Neural cell (in vitro differentiated cells): ENCODE data around the gene NKAIN2. TPM values are rescaled to one million over a fixed set of nuclear protein-coding genes. Genes with fewer than 3 reads are reported as not detected.

Experiments
- H2AFZ ChIP-seq: fragments of 200-600, 300-800 bp; sonication (generic), shearing (Covaris generic); 2 replicates; pipeline ENCODE4 v1.6.0; 2014; ENCODE audit warnings: low read depth, mild to moderate bottlenecking, antibody characterized with exemption, low read length, moderate library complexity
- H3F3A ChIP-seq: fragments of 200-600 bp; shearing (Covaris generic); 2 replicates; pipeline ENCODE4 v1.6.1; 2016; ENCODE audit warnings: mild to moderate bottlenecking, moderate library complexity, mixed read lengths, antibody characterized with exemption, low read length; ENCODE audit not compliant: insufficient read depth, poor library complexity, severe bottlenecking
- H3K27ac ChIP-seq: fragments of 200-600, 300-800 bp; sonication (generic), shearing (Covaris generic); 2 replicates; pipeline ENCODE4 v1.5.1; 2014; ENCODE audit warnings: mild to moderate bottlenecking, low read length, moderate library complexity
- H3K27me3 ChIP-seq: fragments of 300-800, 200-600 bp; sonication (generic), shearing (Covaris generic); 2 replicates; pipeline ENCODE4 v1.6.0; 2014; ENCODE audit warnings: mild to moderate bottlenecking, low read depth, low read length, moderate library complexity; ENCODE audit not compliant: insufficient read depth
- H3K36me3 ChIP-seq: fragments of 300-800, 200-600 bp; sonication (generic), shearing (Covaris generic); 2 replicates; pipeline ENCODE4 v1.5.1; 2014; ENCODE audit warnings: mild to moderate bottlenecking, antibody characterized with exemption, low read length, moderate library complexity; ENCODE audit not compliant: insufficient read depth
- H3K4me2 ChIP-seq: fragments of 300-800, 200-600 bp; sonication (generic), shearing (Covaris generic); 2 replicates; pipeline ENCODE4 v1.6.0; 2014; ENCODE audit warnings: mild to moderate bottlenecking, low read length
- H3K4me3 ChIP-seq: fragments of 300-800, 200-600 bp; sonication (generic), shearing (Covaris generic); 2 replicates; pipeline ENCODE4 v1.5.1; 2014; ENCODE audit warnings: mild to moderate bottlenecking, low read length, moderate library complexity
- H3K79me2 ChIP-seq: fragments of 200-600 bp; shearing (Covaris generic); replicated peaks from 2 replicates; pipeline ENCODE4 v1.6.0; 2014; ENCODE audit warnings: mild to moderate bottlenecking, low read length, moderate library complexity; ENCODE audit not compliant: insufficient read depth
- H3K9ac ChIP-seq: fragments of 300-800, 200-600 bp; sonication (generic), shearing (Covaris generic); 2 replicates; pipeline ENCODE4 v1.6.1; 2016; ENCODE audit warnings: mild to moderate bottlenecking, low read length, mixed read lengths
- H3K9me2 ChIP-seq: fragments of 200-600 bp; shearing (Covaris generic); 2 replicates; pipeline ENCODE4 v1.6.1; 2016; ENCODE audit warnings: mild to moderate bottlenecking, low read length, mixed read lengths; ENCODE audit not compliant: insufficient read depth
- H3K9me3 ChIP-seq: fragments of 200-600, 300-800 bp; sonication (generic), shearing (Covaris generic); 2 replicates; pipeline ENCODE4 v1.6.1; 2016; ENCODE audit warnings: mild to moderate bottlenecking, mixed run types, low read length, moderate library complexity, mixed read lengths
- H4K20me1 ChIP-seq: fragments of 200-600 bp; shearing (Covaris generic); 2 replicates; pipeline ENCODE4 v1.6.1; 2016; ENCODE audit warnings: mild to moderate bottlenecking, mixed run types; ENCODE audit not compliant: insufficient read depth
- EP300 ChIP-seq: fragments of 450-650 bp; conservative IDR thresholded peaks from 2 replicates; pipeline ENCODE4 v1.6.1; 2014; ENCODE audit warnings: antibody characterized with exemption, mild to moderate bottlenecking, moderate library complexity; ENCODE audit not compliant: poor library complexity, severe bottlenecking
- EZH2 ChIP-seq: fragments of 200-600, 300-800 bp; shearing (Covaris generic), sonication (generic); IDR thresholded peaks from 2 replicates; pipeline ENCODE4 v1.6.1; 2014; ENCODE audit warnings: antibody characterized with exemption, low read length, borderline replicate concordance, mild to moderate bottlenecking; ENCODE audit not compliant: insufficient read depth, poor library complexity, severe bottlenecking
- MXI1 ChIP-seq: fragments of 450-650 bp; conservative IDR thresholded peaks from 2 replicates; pipeline ENCODE4 v1.6.1; 2014; ENCODE audit warnings: antibody characterized with exemption, mild to moderate bottlenecking; ENCODE audit not compliant: poor library complexity, severe bottlenecking
- POLR2AphosphoS5 ChIP-seq: IDR thresholded peaks from 2 replicates; pipeline ENCODE4 v1.6.1; 2012
- RAD21 ChIP-seq: fragments of 450-650 bp; conservative IDR thresholded peaks from 2 replicates; pipeline ENCODE4 v1.6.1; 2014; ENCODE audit warnings: antibody characterized with exemption, mild to moderate bottlenecking, moderate library complexity
- SMC3 ChIP-seq: fragments of 450-650 bp; conservative IDR thresholded peaks from 2 replicates; pipeline ENCODE4 v1.6.1; 2014; ENCODE audit warnings: antibody characterized with exemption, mild to moderate bottlenecking, moderate library complexity; ENCODE audit not compliant: poor library complexity
- TAF1 ChIP-seq: IDR thresholded peaks from 2 replicates; pipeline ENCODE4 v1.6.1; 2012; ENCODE audit warnings: low read depth
- polyA plus RNA-seq: library from polyadenylated mRNA; depleted of rRNA; stranded (reverse); fragments of >200 nt; gene quantifications from 2 replicates; pipeline ENCODE4 v1.2.3, GENCODE V29; 2014
- TF ChIP-seq, protein P1 (sequence below): IDR thresholded peaks from 2 replicates; pipeline ENCODE4 v1.6.1; 2012; ENCODE audit warnings: borderline replicate concordance
- TF ChIP-seq, protein P2 (sequence below): fragments of 450-650 bp; IDR thresholded peaks from 2 replicates; pipeline ENCODE4 v1.5.1; 2014; ENCODE audit warnings: antibody characterized with exemption, mild to moderate bottlenecking, moderate library complexity; ENCODE audit not compliant: poor library complexity, severe bottlenecking

The NKAIN2 gene
- polyA plus RNA-seq, 1 donor from 2014 or later, result 23.2 TPM

DNA sequence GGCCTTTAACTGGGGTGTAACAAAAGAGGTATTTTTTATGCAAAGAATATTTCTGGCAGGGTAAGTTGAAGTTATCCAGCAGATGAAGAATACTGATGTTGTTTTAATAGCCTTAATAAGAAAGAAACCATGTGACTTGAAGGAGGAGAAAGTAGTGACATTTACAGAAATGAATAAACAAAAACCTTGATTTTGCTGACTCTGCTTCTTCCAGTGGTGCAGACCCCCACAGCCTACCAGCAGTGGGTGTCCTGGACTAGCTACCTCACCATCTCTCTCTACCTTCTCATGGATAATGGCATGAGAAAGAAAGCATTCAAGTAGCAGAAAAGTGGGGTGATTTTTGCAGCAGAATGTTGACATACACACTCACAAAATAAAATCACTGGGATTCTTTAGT is 996.0 kb downstream of the NKAIN2 start:
- no peak overlapping the region for H3K27ac ChIP-seq
- H3F3A ChIP-seq, result no peaks in the 10 kb centered on the region
- no peaks in the 10 kb centered on the region for H3K36me3 ChIP-seq
- no peak overlapping the region for H3K9ac ChIP-seq
- H4K20me1 ChIP-seq, result no peaks in the 10 kb centered on the region
- no peaks in the 10 kb centered on the region for H3K27me3 ChIP-seq
- H3K4me2 ChIP-seq, result no peak overlapping the region
- H3K79me2 ChIP-seq, result no peaks in the 10 kb centered on the region
- H3K9me2 ChIP-seq, result no peaks in the 10 kb centered on the region
- no peak overlapping the region for H2AFZ ChIP-seq
- H3K4me3 ChIP-seq, result no peak overlapping the region
- no peaks in the 10 kb centered on the region for H3K9me3 ChIP-seq
- TF ChIP-seq, protein P1, sequence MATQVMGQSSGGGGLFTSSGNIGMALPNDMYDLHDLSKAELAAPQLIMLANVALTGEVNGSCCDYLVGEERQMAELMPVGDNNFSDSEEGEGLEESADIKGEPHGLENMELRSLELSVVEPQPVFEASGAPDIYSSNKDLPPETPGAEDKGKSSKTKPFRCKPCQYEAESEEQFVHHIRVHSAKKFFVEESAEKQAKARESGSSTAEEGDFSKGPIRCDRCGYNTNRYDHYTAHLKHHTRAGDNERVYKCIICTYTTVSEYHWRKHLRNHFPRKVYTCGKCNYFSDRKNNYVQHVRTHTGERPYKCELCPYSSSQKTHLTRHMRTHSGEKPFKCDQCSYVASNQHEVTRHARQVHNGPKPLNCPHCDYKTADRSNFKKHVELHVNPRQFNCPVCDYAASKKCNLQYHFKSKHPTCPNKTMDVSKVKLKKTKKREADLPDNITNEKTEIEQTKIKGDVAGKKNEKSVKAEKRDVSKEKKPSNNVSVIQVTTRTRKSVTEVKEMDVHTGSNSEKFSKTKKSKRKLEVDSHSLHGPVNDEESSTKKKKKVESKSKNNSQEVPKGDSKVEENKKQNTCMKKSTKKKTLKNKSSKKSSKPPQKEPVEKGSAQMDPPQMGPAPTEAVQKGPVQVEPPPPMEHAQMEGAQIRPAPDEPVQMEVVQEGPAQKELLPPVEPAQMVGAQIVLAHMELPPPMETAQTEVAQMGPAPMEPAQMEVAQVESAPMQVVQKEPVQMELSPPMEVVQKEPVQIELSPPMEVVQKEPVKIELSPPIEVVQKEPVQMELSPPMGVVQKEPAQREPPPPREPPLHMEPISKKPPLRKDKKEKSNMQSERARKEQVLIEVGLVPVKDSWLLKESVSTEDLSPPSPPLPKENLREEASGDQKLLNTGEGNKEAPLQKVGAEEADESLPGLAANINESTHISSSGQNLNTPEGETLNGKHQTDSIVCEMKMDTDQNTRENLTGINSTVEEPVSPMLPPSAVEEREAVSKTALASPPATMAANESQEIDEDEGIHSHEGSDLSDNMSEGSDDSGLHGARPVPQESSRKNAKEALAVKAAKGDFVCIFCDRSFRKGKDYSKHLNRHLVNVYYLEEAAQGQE, result no peak
- TF ChIP-seq SMC3, result no peak
- TF ChIP-seq, protein P2, sequence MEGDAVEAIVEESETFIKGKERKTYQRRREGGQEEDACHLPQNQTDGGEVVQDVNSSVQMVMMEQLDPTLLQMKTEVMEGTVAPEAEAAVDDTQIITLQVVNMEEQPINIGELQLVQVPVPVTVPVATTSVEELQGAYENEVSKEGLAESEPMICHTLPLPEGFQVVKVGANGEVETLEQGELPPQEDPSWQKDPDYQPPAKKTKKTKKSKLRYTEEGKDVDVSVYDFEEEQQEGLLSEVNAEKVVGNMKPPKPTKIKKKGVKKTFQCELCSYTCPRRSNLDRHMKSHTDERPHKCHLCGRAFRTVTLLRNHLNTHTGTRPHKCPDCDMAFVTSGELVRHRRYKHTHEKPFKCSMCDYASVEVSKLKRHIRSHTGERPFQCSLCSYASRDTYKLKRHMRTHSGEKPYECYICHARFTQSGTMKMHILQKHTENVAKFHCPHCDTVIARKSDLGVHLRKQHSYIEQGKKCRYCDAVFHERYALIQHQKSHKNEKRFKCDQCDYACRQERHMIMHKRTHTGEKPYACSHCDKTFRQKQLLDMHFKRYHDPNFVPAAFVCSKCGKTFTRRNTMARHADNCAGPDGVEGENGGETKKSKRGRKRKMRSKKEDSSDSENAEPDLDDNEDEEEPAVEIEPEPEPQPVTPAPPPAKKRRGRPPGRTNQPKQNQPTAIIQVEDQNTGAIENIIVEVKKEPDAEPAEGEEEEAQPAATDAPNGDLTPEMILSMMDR, result no peak
- no peak for TF ChIP-seq POLR2AphosphoS5
- no peak for TF ChIP-seq EP300
- no peak for TF ChIP-seq RAD21
- no peak for TF ChIP-seq MXI1
- TF ChIP-seq EZH2, result no peak
- no peak for TF ChIP-seq TAF1

GRCh38 chr6:124800222-124800621 is 996.6 kb downstream of the NKAIN2 start:
- Histone ChIP-seq H3K27me3 (no peaks in the 10 kb centered on the region), H2AFZ (no peak overlapping the region), H3K4me2 (no peak overlapping the region), H3K79me2 (no peaks in the 10 kb centered on the region), H3F3A (no peaks in the 10 kb centered on the region), H3K9me2 (no peaks in the 10 kb centered on the region), H3K9ac (no peak overlapping the region), H3K36me3 (no peaks in the 10 kb centered on the region), H4K20me1 (no peaks in the 10 kb centered on the region), H3K4me3 (no peak overlapping the region), H3K27ac (no peak overlapping the region), H3K9me3 (no peaks in the 10 kb centered on the region)
- TF ChIP-seq RAD21 (no peak), EZH2 (no peak), TAF1 (no peak), EP300 (no peak), MXI1 (no peak)
